ENCODE measurements around the gene EXOC4.

The EXOC4 gene

DNA sequence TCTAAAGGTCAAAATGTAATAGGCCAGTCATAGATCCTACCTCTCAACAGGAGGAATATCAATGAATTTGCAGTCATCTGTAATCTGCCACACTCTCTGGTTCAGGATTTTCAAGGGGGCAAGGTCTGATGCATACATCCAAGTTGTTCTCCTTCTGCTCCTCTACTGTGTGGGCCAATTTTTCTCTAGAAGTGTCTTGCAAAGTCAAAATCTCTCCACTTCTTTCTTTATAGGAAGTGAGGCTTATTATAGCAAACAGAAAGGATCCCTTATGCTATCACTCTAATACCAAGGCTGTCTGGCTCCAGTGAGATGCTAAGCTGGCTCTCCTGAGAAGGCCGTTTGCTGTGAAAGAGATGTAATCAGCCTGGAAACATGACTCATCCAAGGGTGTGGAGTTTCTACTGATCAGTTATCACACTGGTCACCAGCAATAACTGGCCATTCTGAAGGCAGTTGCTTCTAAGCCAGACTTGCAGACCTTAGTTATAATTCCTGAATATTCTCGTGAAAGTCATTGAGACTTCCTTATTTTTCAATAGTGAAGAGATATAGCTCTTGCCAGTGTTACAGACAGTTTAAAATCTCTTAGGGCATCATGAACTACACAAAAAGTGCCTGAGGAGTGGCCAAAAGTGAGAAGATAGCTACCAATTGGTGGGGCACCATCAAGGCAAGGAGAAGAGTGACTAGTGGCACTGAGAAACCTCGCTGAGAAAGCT, 831.0 kb downstream of the EXOC4 start:
- no peak for DNase-seq (ENCODE audit: low spot score in 2 of 2)
- H3K9me3 Mint-ChIP-seq: peaks cover 5% of the 10 kb centered on the region
- no peak overlapping the region for H3K27ac Mint-ChIP-seq
- no peaks in the 10 kb centered on the region for H3K4me1 Mint-ChIP-seq
- no peak for ATAC-seq
- H3K36me3 Mint-ChIP-seq: no peaks in the 10 kb centered on the region
- no peak overlapping the region for H3K4me3 Mint-ChIP-seq

DNA sequence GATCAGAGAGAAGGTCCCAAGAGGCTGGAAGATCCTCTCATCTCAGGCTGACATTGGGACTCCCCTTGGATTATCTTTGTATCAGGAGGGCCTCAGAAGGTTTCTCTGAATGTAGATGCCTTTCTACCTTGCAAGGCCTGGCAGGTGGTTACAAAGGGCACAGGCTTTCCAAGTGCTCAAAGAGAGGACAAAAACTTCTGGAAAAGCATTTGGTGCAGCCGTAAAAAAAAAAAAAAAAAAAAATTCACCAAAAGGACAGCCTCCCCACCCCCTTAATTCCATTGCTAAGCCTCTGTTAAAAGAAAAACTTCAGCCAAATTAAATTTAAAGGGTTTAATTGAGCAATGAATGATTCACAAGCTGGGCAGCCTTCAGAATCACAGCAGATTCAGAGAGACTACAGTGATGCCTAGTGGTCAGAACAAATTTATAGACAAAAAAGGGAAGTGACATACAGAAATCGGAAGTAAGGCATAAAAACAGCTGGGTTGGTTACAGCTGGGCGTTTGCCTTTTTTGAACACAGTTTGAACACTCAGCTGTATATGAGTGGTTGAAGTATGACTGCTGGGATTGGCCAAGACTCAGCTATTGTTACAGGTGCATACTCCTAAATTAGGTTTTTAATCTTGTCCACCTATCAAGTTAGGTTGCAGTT, 831.7 kb downstream of the EXOC4 start:
- Mint-ChIP-seq H3K4me3 (no peak overlapping the region), H3K9me3 (peaks cover 9% of the 10 kb centered on the region)
- DNase-seq (ENCODE audit: low spot score in 2 of 2): no peak

GRCh38 chr7:134085311-134085710, 832.4 kb downstream of the EXOC4 start:
- no peak for ATAC-seq
- H3K27ac Mint-ChIP-seq: no peak overlapping the region
- H3K36me3 Mint-ChIP-seq: no peaks in the 10 kb centered on the region
- DNase-seq (ENCODE audit: low spot score in 2 of 2): no peak
- no peaks in the 10 kb centered on the region for H3K4me1 Mint-ChIP-seq
- no peak overlapping the region for H3K4me3 Mint-ChIP-seq
- peaks cover 14% of the 10 kb centered on the region for H3K9me3 Mint-ChIP-seq

More for the DNA sequence above, 831.7 kb downstream of the EXOC4 start:
- no peak overlapping the region for H3K27ac Mint-ChIP-seq
- no peaks in the 10 kb centered on the region for H3K36me3 Mint-ChIP-seq
- no peak for ATAC-seq
- H3K4me1 Mint-ChIP-seq: no peaks in the 10 kb centered on the region

DNA sequence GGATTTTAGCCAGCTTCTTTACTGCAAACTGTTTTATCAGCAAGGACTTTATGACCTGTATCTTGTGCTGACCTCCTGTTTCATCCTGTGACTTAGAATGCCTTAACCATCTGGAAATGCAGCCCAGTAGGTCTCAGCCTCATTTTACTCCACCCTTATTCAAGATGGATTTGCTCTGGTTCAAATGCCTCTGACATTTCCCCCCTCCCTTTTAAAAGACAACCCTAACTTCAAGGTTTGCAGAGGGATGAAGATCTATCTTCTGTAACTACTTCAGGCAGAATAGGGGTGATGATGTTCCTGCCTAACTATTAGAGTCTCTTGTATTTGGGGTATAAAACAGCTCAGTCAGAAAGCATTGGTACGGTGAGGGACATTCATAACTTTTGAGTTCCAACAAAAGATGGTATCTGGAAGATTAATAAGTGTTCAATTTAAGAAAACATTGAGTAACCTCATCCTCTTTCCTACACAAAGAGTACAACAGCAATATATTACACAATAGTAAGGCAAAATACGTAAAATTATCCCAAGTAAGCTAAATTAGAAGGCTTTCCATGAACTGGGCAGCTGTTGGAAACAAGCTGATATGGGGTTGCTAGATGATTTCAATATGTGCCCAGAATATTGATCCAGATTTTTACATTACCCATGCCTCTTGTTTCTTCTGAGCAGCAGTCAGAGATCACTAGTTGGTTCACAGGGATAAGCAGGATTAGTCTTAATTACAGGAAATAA, 834.3 kb downstream of the EXOC4 start:
- ATAC-seq (no peak), DNase-seq (ENCODE audit: low spot score in 2 of 2) (no peak)
- H3K9me3 Mint-ChIP-seq: peaks cover 17% of the 10 kb centered on the region

GRCh38 chr7:134088199-134088598, 835.3 kb downstream of the EXOC4 start:
- no peak for ATAC-seq
- Mint-ChIP-seq H3K36me3 (no peaks in the 10 kb centered on the region), H3K4me3 (no peak overlapping the region)

More for the DNA sequence above, 834.3 kb downstream of the EXOC4 start:
- Mint-ChIP-seq H3K36me3 (no peaks in the 10 kb centered on the region), H3K27ac (no peak overlapping the region), H3K4me1 (no peaks in the 10 kb centered on the region), H3K4me3 (no peak overlapping the region)

GRCh38 chr7:134089446-134089845, 836.6 kb downstream of the EXOC4 start:
- Mint-ChIP-seq H3K27ac (no peak overlapping the region), H3K36me3 (no peaks in the 10 kb centered on the region), H3K9me3 (peaks cover 25% of the 10 kb centered on the region), H3K4me3 (no peak overlapping the region), H3K4me1 (no peaks in the 10 kb centered on the region)
- ATAC-seq (no peak), DNase-seq (ENCODE audit: low spot score in 2 of 2) (no peak)

More at GRCh38 chr7:134088199-134088598, 835.3 kb downstream of the EXOC4 start:
- H3K27ac Mint-ChIP-seq: no peak overlapping the region
- DNase-seq (ENCODE audit: low spot score in 2 of 2): no peak
- no peaks in the 10 kb centered on the region for H3K4me1 Mint-ChIP-seq
- H3K9me3 Mint-ChIP-seq: peaks cover 17% of the 10 kb centered on the region

GRCh38 chr7:134098072-134098471, 845.2 kb downstream of the EXOC4 start:
- peaks cover 18% of the 10 kb centered on the region for H3K9me3 Mint-ChIP-seq
- DNase-seq (ENCODE audit: low spot score in 2 of 2) (no peak), ATAC-seq (no peak)
- H3K36me3 Mint-ChIP-seq: no peaks in the 10 kb centered on the region
- H3K4me3 Mint-ChIP-seq: no peak overlapping the region
- no peak overlapping the region for H3K27ac Mint-ChIP-seq
- H3K4me1 Mint-ChIP-seq: no peaks in the 10 kb centered on the region

DNA sequence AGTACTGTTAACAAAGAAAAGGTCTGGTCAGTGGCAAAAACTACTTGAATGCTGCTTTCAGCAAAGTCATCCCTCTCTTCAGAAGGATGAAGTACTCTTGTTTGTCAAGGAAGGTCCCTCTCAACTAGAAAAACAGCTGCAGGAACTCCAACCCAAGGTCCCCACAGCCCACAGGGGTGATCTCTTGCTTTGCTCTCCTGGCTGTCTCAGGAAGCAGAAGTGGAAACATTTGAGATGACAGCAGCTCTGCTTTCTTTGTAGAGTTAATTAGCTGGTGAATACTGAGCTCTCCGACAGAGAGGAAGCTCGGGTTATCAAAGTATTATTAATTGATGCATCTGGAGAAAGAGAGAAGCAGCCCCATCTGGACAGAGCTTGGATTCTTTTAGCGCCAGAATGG, 848.8 kb downstream of the EXOC4 start:
- Mint-ChIP-seq H3K9me3 (no peaks in the 10 kb centered on the region), H3K36me3 (no peaks in the 10 kb centered on the region), H3K4me3 (no peak overlapping the region), H3K4me1 (no peaks in the 10 kb centered on the region), H3K27ac (no peak overlapping the region)
- no peak for DNase-seq (ENCODE audit: low spot score in 2 of 2)
- no peak for ATAC-seq

DNA sequence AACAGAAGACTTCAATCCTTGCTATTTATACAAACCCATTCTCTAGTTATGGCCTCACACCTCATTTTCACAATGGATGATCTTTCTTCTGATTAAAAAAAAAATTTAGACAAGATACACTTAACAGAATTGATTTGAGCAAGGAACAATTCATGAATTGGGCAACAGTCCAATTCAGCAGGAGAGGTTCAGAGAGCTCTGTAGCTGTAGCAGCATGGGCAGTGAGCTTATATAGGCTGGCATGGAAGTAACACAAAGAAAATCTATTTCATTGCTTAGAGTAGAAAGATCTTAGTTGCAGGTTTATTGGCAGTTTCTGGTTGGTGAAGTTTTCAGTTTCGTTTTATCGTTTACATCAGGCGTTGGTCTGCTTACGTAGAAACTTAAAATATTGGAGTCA, 851.3 kb downstream of the EXOC4 start:
- Mint-ChIP-seq H3K9me3 (no peaks in the 10 kb centered on the region), H3K36me3 (no peaks in the 10 kb centered on the region), H3K4me1 (no peaks in the 10 kb centered on the region), H3K4me3 (no peak overlapping the region), H3K27ac (no peak overlapping the region)
- DNase-seq (ENCODE audit: low spot score in 2 of 2) (no peak), ATAC-seq (no peak)

GRCh38 chr7:134105841-134106240, 853.0 kb downstream of the EXOC4 start:
- DNase-seq (ENCODE audit: low spot score in 2 of 2) (no peak), ATAC-seq (no peak)
- no peak overlapping the region for H3K27ac Mint-ChIP-seq
- no peaks in the 10 kb centered on the region for H3K36me3 Mint-ChIP-seq
- no peaks in the 10 kb centered on the region for H3K9me3 Mint-ChIP-seq
- H3K4me1 Mint-ChIP-seq: no peaks in the 10 kb centered on the region
- no peak overlapping the region for H3K4me3 Mint-ChIP-seq

DNA sequence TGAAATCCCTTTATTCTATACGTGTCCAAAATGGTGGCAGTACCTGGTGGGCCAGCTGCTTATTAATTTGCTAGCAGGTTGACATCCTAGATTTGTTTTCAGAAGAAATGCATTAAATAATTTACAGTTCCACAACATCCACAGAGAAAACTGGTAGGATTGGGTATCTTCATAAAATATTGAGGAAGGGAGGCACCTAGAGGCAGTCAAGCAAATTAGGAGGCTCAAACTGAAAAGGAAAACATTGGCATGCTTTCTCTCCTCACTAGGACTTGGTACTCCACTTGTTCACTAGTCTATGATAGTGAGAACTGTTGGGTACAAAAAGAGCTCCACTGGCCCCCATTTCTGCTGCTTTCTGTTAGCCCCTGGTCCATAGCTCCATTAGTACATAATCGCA, 855.9 kb downstream of the EXOC4 start:
- Mint-ChIP-seq H3K27ac (no peak overlapping the region), H3K9me3 (no peaks in the 10 kb centered on the region), H3K4me3 (no peak overlapping the region), H3K4me1 (no peaks in the 10 kb centered on the region), H3K36me3 (no peaks in the 10 kb centered on the region)
- DNase-seq (ENCODE audit: low spot score in 2 of 2) (no peak), ATAC-seq (no peak)

- Mint-ChIP-seq H3K27ac (no peak overlapping the region), H3K9me3 (no peaks in the 10 kb centered on the region), H3K4me1 (no peaks in the 10 kb centered on the region), H3K4me3 (no peak overlapping the region), H3K36me3 (no peaks in the 10 kb centered on the region)
- no peak for DNase-seq (ENCODE audit: low spot score in 2 of 2)
- no peak for ATAC-seq
Observed at GRCh38 chr7:134113655-134114054, 860.8 kb downstream of the EXOC4 start.

- Mint-ChIP-seq H3K27ac (no peak overlapping the region), H3K36me3 (no peaks in the 10 kb centered on the region), H3K9me3 (no peaks in the 10 kb centered on the region), H3K4me1 (no peaks in the 10 kb centered on the region), H3K4me3 (no peak overlapping the region)
- ATAC-seq (no peak), DNase-seq (ENCODE audit: low spot score in 2 of 2) (no peak)
Observed at GRCh38 chr7:134114992-134115391, 862.1 kb downstream of the EXOC4 start.

All from stimulated activated effector memory CD8-positive, alpha-beta T cell treated with anti-CD3 and anti-CD28 coated beads, Interleukin-12 subunit alpha, Interleukin-12 subunit beta, amount 100 ng/mL, for 72 hours (primary cell).